IPS-18c (cell line): ENCODE data around the gene OVCA2.

ENCODE experiments used
- H3K4me3 ChIP-seq: 2 replicates; pipeline ENCODE4 v1.7.0; 2013; ENCODE audit warnings: low read depth, mild to moderate bottlenecking, low read length, moderate library complexity; ENCODE audit not compliant: insufficient read depth
- H3K9me3 ChIP-seq: one replicate; pipeline ENCODE4 v1.6.1; 2013; ENCODE audit warnings: mild to moderate bottlenecking, low read length, moderate library complexity; ENCODE audit not compliant: control insufficient read depth, insufficient read depth

The OVCA2 gene

DNA sequence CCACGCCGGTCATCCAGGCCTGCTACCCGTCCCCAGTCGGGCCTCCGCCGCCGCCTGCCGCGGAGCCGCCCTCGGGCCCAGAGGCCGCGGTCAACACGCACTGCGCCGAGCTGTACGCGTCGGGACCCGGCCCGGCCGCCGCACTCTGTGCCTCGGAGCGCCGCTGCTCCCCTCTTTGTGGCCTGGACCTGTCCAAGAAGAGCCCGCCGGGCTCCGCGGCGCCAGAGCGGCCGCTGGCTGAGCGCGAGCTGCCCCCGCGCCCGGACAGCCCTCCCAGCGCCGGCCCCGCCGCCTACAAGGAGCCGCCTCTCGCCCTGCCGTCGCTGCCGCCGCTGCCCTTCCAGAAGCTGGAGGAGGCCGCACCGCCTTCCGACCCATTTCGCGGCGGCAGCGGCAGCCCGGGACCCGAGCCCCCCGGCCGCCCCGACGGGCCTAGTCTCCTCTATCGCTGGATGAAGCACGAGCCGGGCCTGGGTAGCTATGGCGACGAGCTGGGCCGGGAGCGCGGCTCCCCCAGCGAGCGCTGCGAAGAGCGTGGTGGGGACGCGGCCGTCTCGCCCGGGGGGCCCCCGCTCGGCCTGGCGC lies 15.4 kb downstream of the OVCA2 start:
- H3K9me3 ChIP-seq: no peaks in the 10 kb centered on the region
- H3K4me3 ChIP-seq: no peak overlapping the region

DNA sequence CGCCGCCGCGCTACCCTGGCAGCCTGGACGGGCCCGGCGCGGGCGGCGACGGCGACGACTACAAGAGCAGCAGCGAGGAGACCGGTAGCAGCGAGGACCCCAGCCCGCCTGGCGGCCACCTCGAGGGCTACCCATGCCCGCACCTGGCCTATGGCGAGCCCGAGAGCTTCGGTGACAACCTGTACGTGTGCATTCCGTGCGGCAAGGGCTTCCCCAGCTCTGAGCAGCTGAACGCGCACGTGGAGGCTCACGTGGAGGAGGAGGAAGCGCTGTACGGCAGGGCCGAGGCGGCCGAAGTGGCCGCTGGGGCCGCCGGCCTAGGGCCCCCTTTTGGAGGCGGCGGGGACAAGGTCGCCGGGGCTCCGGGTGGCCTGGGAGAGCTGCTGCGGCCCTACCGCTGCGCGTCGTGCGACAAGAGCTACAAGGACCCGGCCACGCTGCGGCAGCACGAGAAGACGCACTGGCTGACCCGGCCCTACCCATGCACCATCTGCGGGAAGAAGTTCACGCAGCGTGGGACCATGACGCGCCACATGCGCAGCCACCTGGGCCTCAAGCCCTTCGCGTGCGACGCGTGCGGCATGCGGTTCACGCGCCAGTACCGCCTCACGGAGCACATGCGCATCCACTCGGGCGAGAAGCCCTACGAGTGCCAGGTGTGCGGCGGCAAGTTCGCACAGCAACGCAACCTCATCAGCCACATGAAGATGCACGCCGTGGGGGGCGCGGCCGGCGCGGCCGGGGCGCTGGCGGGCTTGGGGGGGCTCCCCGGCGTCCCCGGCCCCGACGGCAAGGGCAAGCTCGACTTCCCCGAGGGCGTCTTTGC lies 16.2 kb downstream of the OVCA2 start:
- Histone ChIP-seq H3K4me3 (no peak overlapping the region), H3K9me3 (no peaks in the 10 kb centered on the region)

DNA sequence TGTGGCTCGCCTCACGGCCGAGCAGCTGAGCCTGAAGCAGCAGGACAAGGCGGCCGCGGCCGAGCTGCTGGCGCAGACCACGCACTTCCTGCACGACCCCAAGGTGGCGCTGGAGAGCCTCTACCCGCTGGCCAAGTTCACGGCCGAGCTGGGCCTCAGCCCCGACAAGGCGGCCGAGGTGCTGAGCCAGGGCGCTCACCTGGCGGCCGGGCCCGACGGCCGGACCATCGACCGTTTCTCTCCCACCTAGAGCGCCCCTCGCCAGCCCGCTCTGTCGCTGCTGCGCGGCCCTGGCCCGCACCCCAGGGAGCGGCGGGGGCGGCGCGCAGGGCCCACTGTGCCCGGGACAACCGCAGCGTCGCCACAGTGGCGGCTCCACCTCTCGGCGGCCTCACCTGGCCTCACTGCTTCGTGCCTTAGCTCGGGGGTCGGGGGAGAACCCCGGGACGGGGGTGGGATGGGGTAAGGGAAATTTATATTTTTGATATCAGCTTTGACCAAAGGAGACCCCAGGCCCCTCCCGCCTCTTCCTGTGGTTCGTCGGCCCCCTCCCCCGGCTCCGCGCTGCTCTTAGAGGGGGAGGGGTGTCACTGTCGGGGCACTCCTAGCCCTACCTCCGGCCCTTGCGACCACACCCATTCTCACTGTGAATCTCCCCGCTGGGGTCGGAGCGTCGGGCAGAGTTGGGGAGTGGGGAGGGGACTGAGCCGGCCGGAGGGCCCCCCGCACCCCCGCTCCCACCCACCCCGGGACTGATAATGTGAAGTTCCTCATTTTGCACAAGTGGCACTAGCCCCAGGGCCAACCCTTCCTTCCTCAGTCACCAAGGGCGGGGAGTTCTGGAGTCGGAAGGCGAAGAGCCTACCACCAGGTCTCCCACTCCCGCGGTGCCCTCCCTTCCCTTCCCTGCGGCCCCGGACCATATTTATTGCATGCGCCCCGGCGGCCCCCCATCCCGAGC lies 17.0 kb downstream of the OVCA2 start:
- H3K4me3 ChIP-seq: peak overlapping the region; percentile 15; the same call in 1 of the 2 replicates
- H3K9me3 ChIP-seq: no peaks in the 10 kb centered on the region

DNA sequence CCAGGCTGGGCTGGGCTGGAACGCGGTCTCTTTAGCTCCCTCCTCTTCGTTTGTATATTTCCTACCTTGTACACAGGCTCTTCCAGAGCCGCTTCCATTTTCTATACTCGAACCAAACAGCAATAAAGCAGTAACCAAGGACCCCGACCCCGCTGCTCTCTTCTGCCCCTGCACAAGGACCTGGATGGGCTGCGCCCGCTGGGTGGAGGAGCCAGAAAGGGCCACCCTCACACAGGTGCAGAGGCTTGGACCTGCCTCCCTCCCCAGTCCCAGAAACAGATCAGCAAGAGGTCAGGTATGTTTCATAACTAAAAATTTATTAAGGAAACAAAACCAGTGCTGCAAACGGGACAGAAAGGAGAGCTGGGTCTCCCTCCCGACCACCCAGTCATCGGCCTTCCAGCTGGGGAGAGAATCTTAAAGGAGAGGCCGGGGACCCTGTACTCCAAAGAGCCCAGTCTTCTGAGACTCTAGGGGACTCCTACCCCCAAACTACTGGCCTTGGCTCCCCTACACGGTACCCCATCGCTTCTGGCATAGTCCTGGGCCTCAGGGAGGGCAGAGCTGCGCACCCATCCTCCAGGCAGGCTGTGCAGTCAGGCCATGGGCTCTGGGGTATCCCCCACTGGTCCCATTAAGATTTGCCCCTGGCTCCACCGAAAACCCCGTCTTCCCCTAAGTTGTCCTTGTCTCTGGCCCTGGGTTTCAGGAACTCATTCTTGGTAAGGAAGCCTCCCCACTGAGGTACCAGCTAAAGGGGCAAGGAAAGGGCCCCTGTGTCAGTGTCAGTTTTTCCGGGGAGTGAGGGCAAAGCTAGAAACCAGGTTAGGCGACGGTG lies 17.9 kb downstream of the OVCA2 start:
- Histone ChIP-seq H3K4me3 (no peak overlapping the region; the same call in 1 of the 2 replicates), H3K9me3 (no peaks in the 10 kb centered on the region)

DNA sequence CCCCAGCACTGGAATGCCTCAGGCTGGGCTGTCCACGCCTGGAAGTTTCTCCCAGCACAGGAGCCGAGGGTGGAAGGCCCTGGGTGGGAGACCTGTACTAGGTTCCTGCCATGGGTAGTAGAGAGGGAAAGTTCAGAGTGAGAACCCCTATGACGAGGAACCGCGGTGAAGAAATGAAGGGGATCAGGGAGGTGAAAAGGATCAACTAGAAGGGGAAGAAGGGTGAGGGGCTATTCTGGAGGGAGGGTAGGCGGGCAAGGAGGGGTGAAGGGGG lies 18.5 kb downstream of the OVCA2 start:
- Histone ChIP-seq H3K9me3 (no peaks in the 10 kb centered on the region), H3K4me3 (no peak overlapping the region)

DNA sequence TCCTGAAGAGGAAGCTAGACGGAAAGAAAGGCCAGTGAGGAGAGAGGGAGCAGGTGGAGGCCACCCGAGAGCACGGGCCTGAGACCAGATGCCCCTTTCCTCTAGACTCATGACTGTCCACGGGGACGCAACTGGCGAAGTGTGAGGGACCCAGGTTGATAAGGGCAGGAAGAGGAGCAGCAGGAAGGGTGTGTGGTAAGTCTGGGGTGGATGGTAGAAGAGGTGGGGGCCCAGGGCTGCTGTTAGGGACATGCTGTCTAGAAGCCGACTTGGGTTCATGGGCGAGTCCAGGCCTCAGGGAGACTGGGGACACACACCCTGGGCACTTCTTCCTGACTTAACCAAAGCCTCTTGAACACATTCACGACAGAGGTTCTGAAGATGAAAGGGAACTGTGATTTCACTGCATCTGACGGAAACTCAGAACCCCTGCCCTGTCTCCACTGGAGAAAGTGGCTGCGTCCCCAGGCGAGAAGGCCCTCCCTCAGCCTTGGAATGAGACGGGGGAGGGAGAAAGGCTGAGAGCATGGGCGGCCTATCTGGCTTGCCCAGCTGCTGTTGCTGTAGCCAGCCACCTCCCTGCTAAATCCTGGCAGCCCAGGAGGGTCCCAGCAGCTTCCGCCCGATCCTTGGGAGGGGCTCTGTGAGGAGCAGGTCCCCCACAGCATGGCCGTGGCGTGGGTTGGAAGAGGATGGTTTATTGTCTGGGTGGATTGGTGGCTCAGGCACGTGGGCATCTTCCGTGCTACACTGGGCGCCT lies 19.0 kb downstream of the OVCA2 start:
- H3K9me3 ChIP-seq: no peaks in the 10 kb centered on the region
- H3K4me3 ChIP-seq: no peak overlapping the region

DNA sequence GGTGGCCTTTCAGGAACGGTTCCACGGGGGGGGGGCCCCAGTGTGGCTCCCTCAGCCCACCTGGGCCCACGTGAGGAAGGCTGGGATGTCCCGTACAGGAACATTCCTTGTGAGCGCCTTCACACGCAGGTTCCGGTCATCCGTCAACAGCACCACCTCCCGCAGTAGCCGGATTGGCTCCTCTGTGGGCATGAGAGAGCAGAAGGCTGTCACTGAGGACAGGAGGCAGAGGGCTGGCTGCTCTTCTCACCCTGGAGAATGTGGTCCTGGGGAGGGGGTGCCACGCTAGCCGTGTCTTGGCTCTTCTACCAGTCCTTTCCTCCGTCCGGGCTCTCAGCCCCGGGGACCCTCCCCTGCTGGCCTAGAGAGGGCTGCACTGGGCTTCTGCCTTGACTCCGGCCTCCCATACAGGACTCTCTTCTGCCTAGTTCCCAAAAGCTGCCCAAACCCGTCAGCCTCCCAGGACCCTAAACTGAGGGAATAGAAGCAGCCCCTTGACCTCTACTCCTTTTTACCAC lies 19.7 kb downstream of the OVCA2 start:
- Histone ChIP-seq H3K4me3 (no peak overlapping the region), H3K9me3 (no peaks in the 10 kb centered on the region)

DNA sequence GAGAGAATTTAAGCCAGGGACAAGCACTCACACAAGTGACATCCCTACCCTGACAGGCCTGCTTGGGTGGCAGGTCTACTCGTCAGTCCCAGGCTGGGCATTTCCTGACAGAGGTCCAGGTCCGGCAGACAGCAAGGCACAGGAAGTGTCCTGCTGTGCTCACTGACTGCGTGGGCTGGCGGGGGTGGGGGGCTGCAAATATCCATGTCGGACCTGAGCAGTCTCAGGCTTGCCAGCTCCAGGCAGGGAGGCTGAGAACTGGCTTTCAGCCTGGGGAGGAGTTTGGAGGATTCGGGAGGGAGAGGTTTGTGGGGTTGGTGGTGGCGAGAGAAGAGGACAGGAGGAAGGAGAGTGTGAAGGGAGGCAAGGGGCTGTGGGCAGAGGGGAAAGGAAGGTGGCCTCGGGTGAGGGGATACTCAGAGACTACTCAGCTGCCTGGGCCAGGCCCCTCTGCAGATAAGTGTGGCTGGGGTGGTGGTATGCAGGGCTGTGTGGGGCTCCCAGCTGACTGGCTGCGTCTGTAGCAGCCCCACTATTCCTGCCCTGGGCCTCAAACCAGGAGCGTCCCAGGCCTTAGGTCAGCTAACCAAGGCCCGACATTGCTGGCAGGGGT lies 20.9 kb downstream of the OVCA2 start:
- no peak overlapping the region for H3K4me3 ChIP-seq
- no peaks in the 10 kb centered on the region for H3K9me3 ChIP-seq

DNA sequence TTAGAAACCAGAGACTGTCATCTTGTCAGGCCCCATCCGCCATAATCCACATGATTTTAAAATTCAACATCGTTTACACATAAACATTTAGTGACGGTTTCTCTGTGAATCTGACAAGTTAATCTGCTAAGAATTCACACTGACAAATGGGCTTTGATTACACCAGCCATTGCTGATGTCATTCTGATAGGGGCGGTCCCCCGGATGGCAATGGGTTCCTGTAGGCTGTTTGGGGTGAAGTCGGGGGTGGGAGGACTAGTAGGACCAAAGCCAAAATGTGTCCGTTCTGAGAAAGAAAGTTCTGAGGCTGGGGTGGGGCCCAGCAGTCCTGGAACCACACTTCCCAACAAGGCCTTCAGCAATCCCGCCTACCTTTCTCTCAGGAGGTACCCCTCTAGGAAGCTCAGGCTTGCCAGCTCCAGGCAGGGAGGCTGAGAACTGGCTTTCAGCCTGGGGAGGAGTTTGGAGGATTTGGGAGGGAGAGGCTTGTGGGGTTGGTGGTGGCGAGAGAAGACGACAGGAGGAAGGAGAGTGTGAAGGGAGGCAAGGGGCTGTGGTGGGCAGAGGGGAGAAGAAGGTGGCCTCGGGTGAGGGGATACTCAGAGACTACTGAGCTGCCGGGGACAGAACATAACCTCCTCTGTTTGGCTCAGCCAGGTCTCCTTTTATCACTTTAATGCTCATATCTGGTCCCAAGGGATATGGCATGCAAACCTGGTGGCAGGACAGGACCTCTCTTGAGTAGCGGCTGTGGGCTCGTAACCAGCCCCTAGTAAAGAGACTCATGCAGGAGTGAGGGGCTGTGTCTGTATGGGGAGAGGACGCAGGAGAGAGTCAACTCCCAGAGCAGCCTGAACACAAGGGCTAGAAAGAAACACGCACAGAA lies 21.7 kb downstream of the OVCA2 start:
- Histone ChIP-seq H3K4me3 (no peak overlapping the region), H3K9me3 (no peaks in the 10 kb centered on the region)

DNA sequence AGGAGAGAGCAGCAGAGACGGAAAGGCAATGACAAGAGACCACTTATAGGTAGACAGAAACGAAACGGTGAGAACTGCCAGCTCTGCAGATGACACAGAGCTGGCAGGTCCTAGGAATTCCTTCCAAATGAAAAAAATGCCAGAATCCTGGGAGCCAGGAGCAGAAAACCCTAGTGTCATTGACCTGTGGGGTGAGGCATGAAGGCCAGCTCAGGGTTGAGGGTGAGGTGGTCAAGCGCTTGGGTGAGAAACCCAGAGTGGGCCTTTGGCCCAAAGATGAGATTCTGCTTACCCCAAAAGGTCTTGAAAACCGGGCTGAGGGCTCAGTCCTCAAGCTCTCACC lies 22.3 kb downstream of the OVCA2 start:
- Histone ChIP-seq H3K4me3 (no peak overlapping the region), H3K9me3 (no peaks in the 10 kb centered on the region)

DNA sequence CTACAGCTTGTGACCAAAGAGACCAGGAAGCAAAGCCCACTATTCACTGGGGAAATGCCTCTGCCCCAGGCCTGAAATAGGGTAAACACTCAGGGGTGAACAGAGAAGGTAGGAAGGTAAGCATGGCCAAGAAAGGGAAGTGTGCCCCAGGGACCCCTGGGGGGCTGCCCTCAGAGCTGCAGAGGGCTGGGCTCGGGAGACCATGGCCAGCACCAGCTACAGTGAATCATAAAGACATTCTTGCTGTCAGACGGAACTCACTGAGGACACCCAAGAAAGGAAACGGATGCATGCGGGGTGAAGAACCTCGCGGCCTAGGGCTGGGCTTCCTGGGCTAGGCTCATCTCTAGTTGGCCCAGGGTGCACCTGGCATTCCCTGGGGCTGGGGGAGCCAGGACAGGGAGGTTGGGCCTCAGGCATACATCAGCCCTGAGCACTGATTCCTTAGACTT lies 22.7 kb downstream of the OVCA2 start:
- H3K4me3 ChIP-seq: no peak overlapping the region
- H3K9me3 ChIP-seq: no peaks in the 10 kb centered on the region

DNA sequence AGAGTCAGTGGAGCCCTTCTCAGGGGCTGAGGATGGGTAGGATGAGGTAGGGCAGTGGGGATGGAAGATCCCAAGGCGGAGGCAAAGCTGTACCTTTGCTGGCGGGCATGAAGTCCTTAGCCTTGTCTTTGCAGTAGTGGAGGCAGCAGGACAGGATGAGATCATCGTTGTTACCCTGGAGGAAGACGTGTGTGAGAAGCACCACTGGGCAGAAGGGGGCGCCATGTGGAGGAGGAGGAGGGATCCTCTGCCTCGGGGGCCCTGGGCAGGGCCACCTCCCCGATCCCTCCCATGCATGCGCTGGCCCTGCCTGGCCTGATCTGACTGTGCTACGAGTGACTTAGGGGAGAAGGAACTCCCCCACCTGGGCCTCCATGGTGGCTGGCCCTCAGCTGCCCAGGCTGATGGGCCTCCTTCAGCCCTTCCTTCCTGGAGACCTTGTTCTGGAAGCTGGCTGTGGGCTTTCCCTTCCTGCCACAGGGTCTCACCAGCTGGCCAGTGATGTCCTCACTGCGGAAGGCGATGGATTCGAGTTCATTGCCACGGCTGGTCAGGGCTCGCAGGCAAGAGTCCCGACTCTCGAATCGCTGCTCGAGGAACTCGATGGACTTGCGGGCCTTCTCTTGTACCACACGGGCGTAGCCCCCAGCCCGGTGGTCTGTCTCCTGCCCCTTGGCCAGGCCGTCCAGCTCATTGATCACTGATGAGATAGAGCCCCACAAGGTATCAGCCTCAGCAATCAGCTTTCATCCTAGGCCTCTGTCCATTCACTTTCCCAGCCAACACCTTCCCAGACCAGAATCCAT lies 23.4 kb downstream of the OVCA2 start:
- no peaks in the 10 kb centered on the region for H3K9me3 ChIP-seq
- H3K4me3 ChIP-seq: no peak overlapping the region

DNA sequence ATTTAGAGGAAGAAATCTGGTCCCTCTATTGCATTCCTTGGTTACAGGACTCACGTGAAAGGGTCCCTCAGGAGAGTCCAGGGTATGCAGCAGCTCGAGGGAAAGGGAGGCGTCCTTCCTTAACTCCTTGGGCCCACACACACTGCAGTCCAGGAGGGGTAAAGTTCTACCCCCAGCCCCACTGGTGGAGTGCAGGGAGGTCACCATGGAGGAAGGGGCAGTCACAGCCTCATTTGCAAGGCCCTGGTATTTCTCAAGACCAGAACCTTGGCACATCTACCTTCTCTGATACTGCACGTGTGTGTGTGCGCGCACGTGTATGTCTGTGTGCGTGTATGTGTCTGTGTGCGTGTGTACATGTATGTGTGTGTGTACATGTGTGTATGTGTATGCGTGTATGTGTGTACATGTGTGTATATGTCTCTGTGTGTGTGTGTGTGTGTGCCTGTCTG lies 24.2 kb downstream of the OVCA2 start:
- H3K4me3 ChIP-seq: no peak overlapping the region
- H3K9me3 ChIP-seq: no peaks in the 10 kb centered on the region

DNA sequence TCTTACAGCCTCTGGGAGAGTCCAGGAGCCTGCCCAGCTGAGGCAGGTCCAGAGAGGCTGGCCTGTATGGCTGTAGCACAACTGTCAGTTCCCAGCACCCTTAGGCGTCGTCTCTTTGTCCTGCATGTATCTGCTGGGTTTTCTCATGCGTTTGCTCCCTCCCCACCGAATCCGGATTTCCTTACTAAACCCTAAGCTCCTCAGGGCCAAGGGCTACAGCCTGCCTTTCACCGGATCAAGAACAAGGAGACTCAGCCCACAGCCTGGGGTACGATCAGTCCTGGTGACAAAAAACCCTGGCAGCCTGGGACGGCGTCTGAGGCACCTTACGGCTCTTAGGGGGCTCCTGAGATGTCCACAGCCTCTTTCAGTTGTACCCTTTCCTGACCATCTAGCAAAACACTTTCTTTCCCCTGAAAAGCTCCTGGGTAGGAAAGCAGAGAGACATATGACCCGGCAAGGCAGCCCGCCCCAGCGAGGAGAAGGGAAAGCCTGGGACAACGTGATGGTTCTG lies 25.3 kb downstream of the OVCA2 start:
- Histone ChIP-seq H3K9me3 (no peaks in the 10 kb centered on the region), H3K4me3 (no peak overlapping the region)
